Upper lobe of right lung (tissue), 1 donor: ENCODE data around the gene LAIR2. TPM values are rescaled to one million over a fixed set of nuclear protein-coding genes. Genes with fewer than 3 reads are reported as not detected.

Experiments
- ATAC-seq: fragments of 200-7000 bp; cut with Tn5 transposase; one replicate; pipeline ENCODE4 v1.9.1; 2020; ENCODE audit warnings: mild to moderate bottlenecking, moderate library complexity
- DNase-seq: peaks from one replicate; pipeline ENCODE4 v3.0.0-alpha.2; 2020
- H3K27ac ChIP-seq: fragments of 200-600 bp; one replicate; pipeline ENCODE4 v1.8.0; 2022
- H3K27me3 ChIP-seq: fragments of 200-600 bp; one replicate; pipeline ENCODE4 v1.8.0; 2022; ENCODE audit warnings: mild to moderate bottlenecking
- H3K36me3 ChIP-seq: fragments of 200-600 bp; one replicate; pipeline ENCODE4 v1.8.0; 2022
- H3K4me1 ChIP-seq: fragments of 200-600 bp; one replicate; pipeline ENCODE4 v1.8.0; 2022
- H3K4me3 ChIP-seq: fragments of 200-600 bp; one replicate; pipeline ENCODE4 v1.8.0; 2022; ENCODE audit warnings: mild to moderate bottlenecking
- H3K9me3 ChIP-seq: fragments of 200-600 bp; one replicate; pipeline ENCODE4 v1.8.0; 2022
- intact Hi-C: fragments of 100-400 bp; cut with DNase I; formaldehyde crosslinking; loops from one replicate; pipeline ENCODE4 v1.11.0; 2022
- total RNA-seq: library from RNA; stranded (reverse); fragmentation: NEBNext Ultra II Directional; extraction: Animal tissue kit (Norgen Biotek cat#: 25700); gene quantifications from one replicate; pipeline ENCODE4 v1.2.1, GENCODE V29; 2021
- TF ChIP-seq, protein P1 (sequence below): fragments of 200-600 bp; IDR thresholded peaks from one replicate; pipeline ENCODE4 v1.8.0; 2022; ENCODE audit warnings: antibody characterized with exemption
- donor health status: DM: no; HTN: yes; CAD: no; lungs with severe emphysema.

The LAIR2 gene
- total RNA-seq, 1 donor from 2014 or later, result not detected

DNA sequence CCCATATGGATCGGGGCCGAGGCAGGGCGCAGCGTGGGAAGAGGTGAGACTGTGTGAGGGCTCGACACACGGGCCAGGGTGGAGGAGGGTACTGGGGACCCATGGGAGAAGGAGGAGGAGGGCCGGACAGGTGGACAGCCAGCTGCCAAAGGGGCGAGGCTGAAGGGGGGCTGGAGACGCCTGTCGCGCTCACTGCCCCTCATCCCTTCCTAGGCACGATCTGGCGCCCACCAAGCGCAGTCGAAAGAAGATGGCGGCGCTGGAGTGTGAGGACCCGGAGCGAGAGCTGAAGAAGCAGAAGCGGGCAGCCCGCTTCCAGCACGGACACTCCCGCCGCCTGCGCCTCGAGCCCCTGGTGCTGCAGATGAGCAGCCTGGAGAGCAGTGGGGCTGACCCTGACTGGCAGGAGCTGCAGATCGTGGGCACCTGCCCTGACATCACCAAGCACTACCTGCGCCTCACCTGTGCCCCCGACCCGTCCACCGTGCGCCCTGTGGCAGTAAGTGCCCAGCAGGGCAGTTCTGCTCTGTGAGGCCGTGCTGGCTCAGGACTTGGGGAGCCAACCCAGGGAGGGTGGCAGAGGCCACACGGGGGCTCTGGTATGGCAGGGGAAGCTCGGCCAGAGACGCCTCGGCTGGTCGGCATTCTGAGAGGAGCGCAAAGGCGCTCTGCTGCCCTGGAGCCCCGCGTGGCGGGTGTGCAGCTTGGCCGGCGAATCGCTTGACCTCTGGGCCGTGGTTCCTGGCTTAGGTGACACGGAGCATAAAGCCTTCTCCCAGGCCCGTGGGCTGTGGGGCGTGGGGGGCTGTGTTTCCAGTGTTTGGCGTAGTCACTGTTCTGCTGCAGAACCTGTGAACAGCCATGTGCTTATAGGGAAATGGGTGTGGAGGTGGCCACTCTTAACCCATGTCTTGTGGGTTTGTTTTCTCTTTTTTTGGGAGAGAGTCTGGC, 45.9 kb upstream of the LAIR2 start:
- H3K9me3 ChIP-seq, result no peaks in the 10 kb centered on the region
- DNase-seq (no peak), ATAC-seq (no peak)
- H3K27ac ChIP-seq, result no peak overlapping the region
- TF ChIP-seq, protein P1, sequence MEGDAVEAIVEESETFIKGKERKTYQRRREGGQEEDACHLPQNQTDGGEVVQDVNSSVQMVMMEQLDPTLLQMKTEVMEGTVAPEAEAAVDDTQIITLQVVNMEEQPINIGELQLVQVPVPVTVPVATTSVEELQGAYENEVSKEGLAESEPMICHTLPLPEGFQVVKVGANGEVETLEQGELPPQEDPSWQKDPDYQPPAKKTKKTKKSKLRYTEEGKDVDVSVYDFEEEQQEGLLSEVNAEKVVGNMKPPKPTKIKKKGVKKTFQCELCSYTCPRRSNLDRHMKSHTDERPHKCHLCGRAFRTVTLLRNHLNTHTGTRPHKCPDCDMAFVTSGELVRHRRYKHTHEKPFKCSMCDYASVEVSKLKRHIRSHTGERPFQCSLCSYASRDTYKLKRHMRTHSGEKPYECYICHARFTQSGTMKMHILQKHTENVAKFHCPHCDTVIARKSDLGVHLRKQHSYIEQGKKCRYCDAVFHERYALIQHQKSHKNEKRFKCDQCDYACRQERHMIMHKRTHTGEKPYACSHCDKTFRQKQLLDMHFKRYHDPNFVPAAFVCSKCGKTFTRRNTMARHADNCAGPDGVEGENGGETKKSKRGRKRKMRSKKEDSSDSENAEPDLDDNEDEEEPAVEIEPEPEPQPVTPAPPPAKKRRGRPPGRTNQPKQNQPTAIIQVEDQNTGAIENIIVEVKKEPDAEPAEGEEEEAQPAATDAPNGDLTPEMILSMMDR, result no peak
- H3K36me3 ChIP-seq, result peaks cover 96% of the 10 kb centered on the region
- peaks cover 16% of the 10 kb centered on the region for H3K4me1 ChIP-seq
- intact Hi-C loops, result no loop called here
- no peaks in the 10 kb centered on the region for H3K27me3 ChIP-seq
- H3K4me3 ChIP-seq, result no peak overlapping the region

DNA sequence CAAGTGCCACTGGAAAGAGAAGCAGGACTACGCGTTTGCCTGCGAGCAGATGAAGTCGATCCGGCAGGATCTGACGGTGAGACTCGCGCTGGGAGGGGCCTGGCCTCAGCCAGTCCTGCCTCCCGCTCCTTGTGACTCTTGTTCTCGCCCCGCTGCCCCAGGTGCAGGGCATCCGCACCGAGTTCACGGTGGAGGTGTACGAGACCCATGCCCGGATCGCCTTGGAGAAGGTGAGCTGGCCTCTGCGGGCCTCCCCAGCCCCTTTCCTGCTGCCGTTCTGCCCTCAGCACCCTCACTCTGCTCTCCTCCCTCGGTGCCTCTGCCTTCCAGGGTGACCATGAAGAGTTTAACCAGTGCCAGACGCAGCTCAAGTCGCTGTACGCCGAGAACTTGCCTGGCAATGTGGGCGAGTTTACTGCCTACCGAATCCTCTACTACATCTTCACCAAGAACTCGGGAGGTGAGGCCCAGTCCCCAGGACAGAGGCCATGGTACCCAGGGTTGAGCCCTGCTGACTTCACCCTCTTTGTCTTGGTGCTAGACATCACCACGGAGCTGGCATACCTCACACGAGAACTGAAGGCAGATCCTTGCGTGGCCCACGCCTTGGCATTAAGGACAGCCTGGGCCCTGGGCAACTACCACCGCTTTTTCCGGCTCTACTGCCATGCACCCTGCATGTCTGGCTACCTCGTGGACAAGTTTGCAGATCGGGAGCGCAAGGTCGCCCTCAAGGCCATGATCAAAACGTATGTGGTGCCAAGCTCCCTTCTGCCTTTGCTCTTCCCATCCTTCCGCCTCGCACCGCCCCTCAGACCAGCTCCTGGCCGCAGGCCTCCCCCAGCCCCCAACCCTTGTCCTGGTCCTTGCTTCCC, 44.6 kb upstream of the LAIR2 start:
- no peak for DNase-seq
- peaks cover 22% of the 10 kb centered on the region for H3K4me1 ChIP-seq
- no peak for ATAC-seq
- no peaks in the 10 kb centered on the region for H3K9me3 ChIP-seq
- no peaks in the 10 kb centered on the region for H3K27me3 ChIP-seq
- TF ChIP-seq, protein P1, result no peak
- H3K27ac ChIP-seq, result no peak overlapping the region
- H3K36me3 ChIP-seq, result peaks cover 90% of the 10 kb centered on the region
- no peak overlapping the region for H3K4me3 ChIP-seq
- intact Hi-C loops, result no loop called here

DNA sequence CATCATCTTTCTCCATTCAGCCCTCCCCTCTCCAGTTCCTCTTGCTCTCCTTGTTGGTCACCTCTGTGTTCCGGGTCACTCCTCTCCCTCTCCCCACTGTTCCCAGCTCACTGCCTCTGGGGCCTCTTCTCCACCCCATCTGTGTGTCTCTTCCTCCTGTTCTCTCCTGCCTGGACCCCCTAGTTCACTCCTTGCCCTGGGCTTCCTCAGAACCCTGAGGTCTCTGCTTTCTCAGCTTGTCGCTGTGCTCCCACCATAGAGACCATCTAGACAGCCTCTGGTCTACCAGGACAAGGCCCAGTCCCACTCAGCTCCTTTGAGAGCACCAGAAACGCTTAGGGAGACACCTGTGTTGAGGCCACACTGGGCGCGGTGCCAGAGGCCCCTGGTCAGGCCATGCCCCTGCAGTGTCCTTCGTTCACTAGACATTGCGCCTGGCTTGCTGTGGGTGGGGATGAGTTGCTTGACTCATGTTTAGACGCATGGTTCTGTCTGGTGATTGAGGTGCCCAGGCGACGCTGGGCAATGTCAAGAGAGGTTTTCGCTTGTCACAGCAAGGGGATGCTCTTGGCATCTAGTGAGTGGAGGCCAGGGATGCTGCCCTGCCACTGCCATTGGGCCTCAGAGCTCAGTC, 43.9 kb upstream of the LAIR2 start:
- H3K4me3 ChIP-seq, result no peak overlapping the region
- no peak overlapping the region for H3K27ac ChIP-seq
- ATAC-seq (no peak), DNase-seq (no peak)
- no peaks in the 10 kb centered on the region for H3K9me3 ChIP-seq
- H3K27me3 ChIP-seq, result no peaks in the 10 kb centered on the region
- peaks cover 82% of the 10 kb centered on the region for H3K36me3 ChIP-seq
- TF ChIP-seq, protein P1, result no peak
- intact Hi-C loops, result no loop called here
- H3K4me1 ChIP-seq, result peaks cover 18% of the 10 kb centered on the region

DNA sequence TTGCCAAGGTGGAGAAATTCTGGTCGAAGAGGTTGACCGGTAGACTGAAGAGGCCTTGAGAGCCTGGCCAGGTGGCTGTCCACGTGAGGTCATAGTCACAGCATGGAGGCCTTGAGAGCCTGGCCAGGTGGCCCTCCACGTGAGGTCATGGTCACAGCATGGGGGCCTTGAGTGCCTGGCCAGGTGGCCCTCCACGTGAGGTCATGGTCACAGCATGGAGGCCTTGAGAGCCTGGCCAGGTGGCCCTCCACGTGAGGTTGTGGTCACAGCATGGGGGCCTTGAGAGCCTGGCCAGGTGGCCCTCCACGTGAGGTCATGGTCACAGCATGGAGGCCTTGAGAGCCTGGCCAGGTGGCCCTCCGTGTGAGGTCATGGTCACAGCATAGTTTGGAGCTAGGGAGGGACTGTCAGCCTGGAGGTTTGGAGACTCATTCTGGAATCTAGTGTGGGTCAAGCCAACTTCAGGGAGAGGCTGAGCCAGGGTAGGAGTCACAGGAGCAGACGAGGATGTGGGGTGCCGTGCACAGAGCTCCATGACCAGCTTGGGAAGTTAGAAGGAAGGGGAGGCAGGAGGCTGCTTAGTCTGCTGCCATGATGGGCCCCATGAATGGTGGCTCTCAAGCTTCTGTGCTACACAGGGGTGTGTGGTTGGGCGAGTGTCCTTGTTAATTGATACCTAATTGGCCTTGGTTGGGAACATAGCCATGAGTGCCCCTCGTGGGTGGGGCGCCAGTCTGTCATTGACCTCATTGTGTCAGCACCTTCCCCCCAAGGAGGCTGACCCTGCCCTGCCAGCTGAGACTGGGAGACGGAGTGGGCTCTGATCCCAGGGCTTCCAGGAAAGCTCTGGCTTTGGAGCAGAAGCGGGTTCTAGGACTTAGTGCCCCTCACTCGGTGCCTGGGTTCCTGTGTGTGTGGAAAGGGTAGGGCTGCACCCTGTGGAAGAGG, 43.1 kb upstream of the LAIR2 start:
- intact Hi-C loops, result no loop called here
- no peak for DNase-seq
- Histone ChIP-seq H3K27ac (no peak overlapping the region), H3K4me3 (no peak overlapping the region), H3K9me3 (no peaks in the 10 kb centered on the region), H3K27me3 (no peaks in the 10 kb centered on the region), H3K36me3 (peaks cover 74% of the 10 kb centered on the region), H3K4me1 (peaks cover 18% of the 10 kb centered on the region)
- TF ChIP-seq, protein P1, result no peak
- no peak for ATAC-seq
